Stimulated activated effector memory CD8-positive, alpha-beta T cell treated with anti-CD3 and anti-CD28 coated beads, Interleukin-12 subunit alpha, Interleukin-12 subunit beta, amount 100 ng/mL, for 72 hours (primary cell): ENCODE measurements around the gene TMEM202.
A peak's percentile ranks its signal among the peaks of the same experiment; 100 is the strongest.
"Not testable (repeated sequence)": the region's sequence is repeated elsewhere in the genome, so short reads cannot be mapped to it uniquely, and the experiment has no call there.

Experiments
- ATAC-seq: fragments of 150-1000 bp; cut with Tn5 transposase; 2 replicates; pipeline ENCODE4 v1.10.0; 2021
- DNase-seq, 2 donors: peaks; one replicate each; pipeline ENCODE4 v3.0.0; 2021 to 2022; ENCODE audit warnings: low spot score in 2 of 2
- H3K27ac Mint-ChIP-seq: one replicate; pipeline ENCODE4 v1.8.0; 2022; ENCODE audit warnings: mild to moderate bottlenecking, mixed read lengths
- H3K36me3 Mint-ChIP-seq: one replicate; pipeline ENCODE4 v1.8.0; 2022; ENCODE audit warnings: mild to moderate bottlenecking, mixed read lengths
- H3K4me1 Mint-ChIP-seq: one replicate; pipeline ENCODE4 v1.8.0; 2022; ENCODE audit warnings: mixed read lengths
- H3K4me3 Mint-ChIP-seq: one replicate; pipeline ENCODE4 v1.8.0; 2022; ENCODE audit warnings: mild to moderate bottlenecking, mixed read lengths
- H3K9me3 Mint-ChIP-seq: one replicate; pipeline ENCODE4 v1.8.0; 2022; ENCODE audit warnings: mixed read lengths

TMEM202 gene

GRCh38 chr15:72397796-72398588 is at the start of gene TMEM202:
TSS of gene TMEM202 (plus strand) at chr15:72398305. CDS start at chr15:72398327, 22 bp downstream.
- DNase-seq, result no peak
- ATAC-seq, result no peak
- Mint-ChIP-seq H3K27ac (no peak within 1 kb of the TSS), H3K4me1 (no peaks in the 10 kb centered on the region), H3K36me3 (no peaks in the 10 kb centered on the region), H3K9me3 (no peaks in the 10 kb centered on the region), H3K4me3 (no peak within 1 kb of the TSS)

GRCh38 chr15:72353266-72353665 is 44.8 kb upstream of the TMEM202 start:
- Mint-ChIP-seq H3K27ac (peak overlapping the region; percentile 16), H3K9me3 (no peaks in the 10 kb centered on the region)

GRCh38 chr15:72354496-72354895 is 43.6 kb upstream of the TMEM202 start:
- Mint-ChIP-seq H3K4me3 (no peak overlapping the region), H3K9me3 (no peaks in the 10 kb centered on the region), H3K4me1 (peaks cover 19% of the 10 kb centered on the region), H3K36me3 (peaks cover 63% of the 10 kb centered on the region), H3K27ac (peak overlapping the region; percentile 16)
- DNase-seq (no peak), ATAC-seq (no peak)

More at GRCh38 chr15:72353266-72353665, 44.8 kb upstream of the TMEM202 start:
- ATAC-seq (no peak), DNase-seq (no peak)
- Mint-ChIP-seq H3K36me3 (peaks cover 75% of the 10 kb centered on the region), H3K4me3 (no peak overlapping the region), H3K4me1 (peaks cover 8% of the 10 kb centered on the region)

- Mint-ChIP-seq H3K4me3 (peak overlapping the region; percentile 8), H3K9me3 (no peaks in the 10 kb centered on the region), H3K4me1 (peaks cover 19% of the 10 kb centered on the region), H3K36me3 (peaks cover 27% of the 10 kb centered on the region), H3K27ac (no peak overlapping the region)
- DNase-seq (no peak), ATAC-seq (no peak)
These were observed 40.0 kb upstream of the TMEM202 start for GRCh38 chr15:72358121-72358520.

GRCh38 chr15:72358650-72359171 is 39.4 kb upstream of the TMEM202 start:
- H3K9me3 Mint-ChIP-seq, result no peaks in the 10 kb centered on the region
- H3K4me1 Mint-ChIP-seq, result peaks cover 19% of the 10 kb centered on the region
- ATAC-seq (peak; percentile 89), DNase-seq (no peak)
- peak overlapping the region; percentile 8 for H3K4me3 Mint-ChIP-seq
- peak overlapping the region; percentile 29 for H3K27ac Mint-ChIP-seq
- peaks cover 21% of the 10 kb centered on the region for H3K36me3 Mint-ChIP-seq

GRCh38 chr15:72361176-72361575 is 36.9 kb upstream of the TMEM202 start:
- Mint-ChIP-seq H3K4me3 (no peak overlapping the region), H3K4me1 (peaks cover 29% of the 10 kb centered on the region), H3K36me3 (peaks cover 13% of the 10 kb centered on the region), H3K9me3 (no peaks in the 10 kb centered on the region), H3K27ac (no peak overlapping the region)
- DNase-seq (no peak), ATAC-seq (no peak)

GRCh38 chr15:72365844-72366243 is 32.3 kb upstream of the TMEM202 start:
- Mint-ChIP-seq H3K4me3 (peak overlapping the region; percentile 0), H3K9me3 (peaks cover 3% of the 10 kb centered on the region), H3K36me3 (peaks cover 27% of the 10 kb centered on the region), H3K27ac (peak overlapping the region; percentile 11), H3K4me1 (peaks cover 40% of the 10 kb centered on the region)
- ATAC-seq (peak; percentile 95), DNase-seq (peak in 1 of 2 donors; percentile 52)

- H3K36me3 Mint-ChIP-seq, result peaks cover 32% of the 10 kb centered on the region
- DNase-seq (no peak), ATAC-seq (no peak)
- H3K4me1 Mint-ChIP-seq, result peaks cover 41% of the 10 kb centered on the region
- H3K4me3 Mint-ChIP-seq, result no peak overlapping the region
- peaks cover 3% of the 10 kb centered on the region for H3K9me3 Mint-ChIP-seq
- no peak overlapping the region for H3K27ac Mint-ChIP-seq
These were observed 29.8 kb upstream of the TMEM202 start for GRCh38 chr15:72368325-72368724.

- Mint-ChIP-seq H3K4me1 (peaks cover 46% of the 10 kb centered on the region), H3K27ac (no peak overlapping the region), H3K9me3 (peaks cover 3% of the 10 kb centered on the region), H3K36me3 (peaks cover 32% of the 10 kb centered on the region), H3K4me3 (no peak overlapping the region)
- ATAC-seq (no peak), DNase-seq (no peak)
These were observed 29.2 kb upstream of the TMEM202 start for GRCh38 chr15:72368899-72369298.

- no peak overlapping the region for H3K4me3 Mint-ChIP-seq
- no peak overlapping the region for H3K27ac Mint-ChIP-seq
- H3K4me1 Mint-ChIP-seq, result peaks cover 57% of the 10 kb centered on the region
- H3K36me3 Mint-ChIP-seq, result peaks cover 37% of the 10 kb centered on the region
- no peak for DNase-seq
- peaks cover 3% of the 10 kb centered on the region for H3K9me3 Mint-ChIP-seq
- no peak for ATAC-seq
These were observed 28.1 kb upstream of the TMEM202 start for GRCh38 chr15:72369964-72370363.

- H3K4me1 Mint-ChIP-seq, result peaks cover 47% of the 10 kb centered on the region
- H3K36me3 Mint-ChIP-seq, result peaks cover 42% of the 10 kb centered on the region
- no peak overlapping the region for H3K27ac Mint-ChIP-seq
- ATAC-seq (no peak), DNase-seq (no peak)
- no peaks in the 10 kb centered on the region for H3K9me3 Mint-ChIP-seq
- no peak overlapping the region for H3K4me3 Mint-ChIP-seq
These were observed 25.7 kb upstream of the TMEM202 start for GRCh38 chr15:72372361-72372760.

GRCh38 chr15:72375501-72375845 is 22.6 kb upstream of the TMEM202 start:
- Mint-ChIP-seq H3K27ac (peak overlapping the region; percentile 96), H3K36me3 (peaks cover 29% of the 10 kb centered on the region), H3K4me3 (peak overlapping the region; percentile 85), H3K9me3 (no peaks in the 10 kb centered on the region), H3K4me1 (peaks cover 29% of the 10 kb centered on the region)
- DNase-seq, result no peak
- peak; percentile 62 for ATAC-seq

- peak within 1 kb of the TSS; percentile 85 for H3K4me3 Mint-ChIP-seq
- peak within 1 kb of the TSS; percentile 96 for H3K27ac Mint-ChIP-seq
- no peaks in the 10 kb centered on the region for H3K9me3 Mint-ChIP-seq
- peaks cover 24% of the 10 kb centered on the region for H3K36me3 Mint-ChIP-seq
- peaks cover 29% of the 10 kb centered on the region for H3K4me1 Mint-ChIP-seq
- ATAC-seq (peak; percentile 91), DNase-seq (peak; percentile 97 to 100)
These were observed 22.1 kb upstream of the TMEM202 start, which contains the start of gene HEXA for GRCh38 chr15:72375846-72376581. TSS of gene HEXA (minus strand) at chr15:72376014. CDS start at chr15:72375972, 42 bp downstream.

- ATAC-seq, result no peak
- Mint-ChIP-seq H3K4me3 (no peak overlapping the region), H3K36me3 (peaks cover 21% of the 10 kb centered on the region), H3K4me1 (peaks cover 29% of the 10 kb centered on the region), H3K27ac (peak overlapping the region; percentile 58), H3K9me3 (no peaks in the 10 kb centered on the region)
- no peak for DNase-seq
These were observed 20.8 kb upstream of the TMEM202 start for GRCh38 chr15:72377331-72377730.

GRCh38 chr15:72379106-72379505 is 19.0 kb upstream of the TMEM202 start:
- not testable (repeated sequence) for H3K4me3 Mint-ChIP-seq, H3K27ac Mint-ChIP-seq, ATAC-seq, H3K9me3 Mint-ChIP-seq, DNase-seq
- H3K36me3 Mint-ChIP-seq, result peaks cover 19% of the 10 kb centered on the region
- peaks cover 21% of the 10 kb centered on the region for H3K4me1 Mint-ChIP-seq
